Tibial nerve (tissue), 4 donors: Measurements from ENCODE around the gene NOTCH1. TPM values are rescaled to one million over a fixed set of nuclear protein-coding genes. Genes with fewer than 3 reads are reported as not detected.

ENCODE experiments used
- DNase-seq, 2 donors: peaks; one replicate each; pipeline ENCODE4 v3.0.0-alpha.2; 2019; ENCODE audit warnings: low spot score in 2 of 2
- H3K27ac ChIP-seq, 4 donors: fragments of 200-600 bp; sonication (generic) in 3 of 4; one replicate each; pipeline ENCODE4 v1.5.1; 2017 to 2019; ENCODE audit warnings: mild to moderate bottlenecking in 1 of 4
- H3K27me3 ChIP-seq, 2 donors: fragments of 200-600 bp; sonication (generic) in 1 of 2; one replicate each; pipeline versions ENCODE4 v1.5.1 to v1.6.0; 2017 to 2019
- H3K36me3 ChIP-seq, 3 donors: fragments of 200-600 bp; sonication (generic); one replicate each; pipeline ENCODE4 v1.5.1; 2018 to 2019
- H3K4me1 ChIP-seq, 4 donors: fragments of 200-600 bp; sonication (generic) in 3 of 4; one replicate each; pipeline ENCODE4 v1.5.1; 2017 to 2019
- H3K4me3 ChIP-seq, 4 donors: fragments of 200-600 bp; sonication (generic) in 3 of 4; one replicate each; pipeline ENCODE4 v1.5.1; 2017 to 2019; ENCODE audit warnings: mild to moderate bottlenecking in 1 of 4, moderate library complexity in 1 of 4
- H3K9me3 ChIP-seq, 4 donors: fragments of 200-600 bp; sonication (generic) in 3 of 4; one replicate each; pipeline ENCODE4 v1.5.1; 2017 to 2019
- CTCF ChIP-seq, 5 experiments: fragments of 200-600 bp in 3 of 5; fragments of 450-650 bp in 2 of 5; sonication (generic) in 3 of 5; IDR thresholded peaks; one replicate each; pipeline ENCODE4 v1.5.1; 2016 to 2019; ENCODE audit warnings: antibody characterized with exemption in 5 of 5, mild to moderate bottlenecking in 3 of 5, moderate library complexity in 2 of 5
- EP300 ChIP-seq, 2 donors: sonication (generic); formaldehyde crosslinking; IDR thresholded peaks; one replicate each; pipeline ENCODE4 v1.6.1; 2017; ENCODE audit warnings: antibody characterized with exemption in 2 of 2, mild to moderate bottlenecking in 1 of 2
- POLR2A ChIP-seq, 2 donors: fragments of 450-650 bp; IDR thresholded peaks; one replicate each; pipeline ENCODE4 v1.6.1; 2017; ENCODE audit warnings: antibody characterized with exemption in 2 of 2, mild to moderate bottlenecking in 2 of 2, moderate library complexity in 2 of 2
- WGBS, 2 donors: methylation state at CpG; one replicate each; pipeline ENCODE4 v1.1.5; 2018; 5-methylcytosine and 5-hydroxymethylcytosine counted together
- total RNA-seq, 4 donors: library from RNA; depleted of rRNA; stranded (reverse); fragments of >200 nt; gene quantifications; one replicate each; pipeline ENCODE4 v1.1.0, GENCODE V29; 2016

NOTCH1 gene
- total RNA-seq, 4 donors from 2014 or later, result 29.3 to 65.4 (median 41.5) TPM

- DNase-seq, result no peak
Measured at GRCh38 chr9:136522314-136523237, 23.3 kb downstream of the NOTCH1 start.

GRCh38 chr9:136521537-136521936, 24.3 kb downstream of the NOTCH1 start:
- Histone ChIP-seq H3K27ac (peak overlapping the region in 2 of 4 donors; percentile 41 to 64), H3K36me3 (peaks cover 12 to 68% (median 15%) of the 10 kb centered on the region in 3 donors), H3K4me1 (peaks cover 0 to 85% (median 46%) of the 10 kb centered on the region in 4 donors), H3K4me3 (no peak overlapping the region), H3K27me3 (no peaks in the 10 kb centered on the region), H3K9me3 (no peaks in the 10 kb centered on the region)
- no peak for DNase-seq
- TF ChIP-seq POLR2A (IDR thresholded peaks at IDR 0.05) (no peak), CTCF (IDR thresholded peaks at IDR 0.05) (no peak), EP300 (IDR thresholded peaks at IDR 0.05) (peak in 1 of 2 donors; percentile 7)
- 58 to 72% methylated on average over 9 to 10 of the region's 10 CpGs for WGBS, 2 donors

More at GRCh38 chr9:136522314-136523237, 23.3 kb downstream of the NOTCH1 start:
- Histone ChIP-seq H3K4me1 (peaks cover 0 to 85% (median 49%) of the 10 kb centered on the region in 4 donors), H3K27ac (peak overlapping the region in 3 of 4 donors; percentile 45 to 86 (median 53)), H3K4me3 (no peak overlapping the region), H3K9me3 (no peaks in the 10 kb centered on the region), H3K36me3 (peaks cover 10 to 58% (median 14%) of the 10 kb centered on the region in 3 donors), H3K27me3 (no peaks in the 10 kb centered on the region)
- TF ChIP-seq POLR2A (IDR thresholded peaks at IDR 0.05) (no peak), CTCF (IDR thresholded peaks at IDR 0.05) (no peak), EP300 (IDR thresholded peaks at IDR 0.05) (no peak)
- 84 to 85% methylated on average over 49 to 54 of the region's 59 CpGs for WGBS, 2 donors

GRCh38 chr9:136520053-136520540, 25.8 kb downstream of the NOTCH1 start:
- H3K36me3 ChIP-seq, result peaks cover 14 to 83% (median 20%) of the 10 kb centered on the region in 3 donors
- DNase-seq, result no peak
- TF ChIP-seq POLR2A (IDR thresholded peaks at IDR 0.05) (no peak), CTCF (IDR thresholded peaks at IDR 0.05) (no peak), EP300 (IDR thresholded peaks at IDR 0.05) (no peak)
- no peaks in the 10 kb centered on the region for H3K9me3 ChIP-seq
- H3K4me1 ChIP-seq, result peaks cover 0 to 83% (median 37%) of the 10 kb centered on the region in 4 donors
- peak overlapping the region in 3 of 4 donors; percentile 17 to 64 (median 41) for H3K27ac ChIP-seq
- no peaks in the 10 kb centered on the region for H3K27me3 ChIP-seq
- 81 to 83% methylated on average over 17 to 20 of the region's 20 CpGs for WGBS, 2 donors
- H3K4me3 ChIP-seq, result no peak overlapping the region

GRCh38 chr9:136519263-136520052, 26.4 kb downstream of the NOTCH1 start:
- DNase-seq, result no peak
- H3K36me3 ChIP-seq, result peaks cover 17 to 89% (median 25%) of the 10 kb centered on the region in 3 donors
- no peaks in the 10 kb centered on the region for H3K9me3 ChIP-seq
- 87 to 89% methylated on average over 30 to 31 of the region's 32 CpGs for WGBS, 2 donors
- H3K4me3 ChIP-seq, result no peak overlapping the region
- H3K27ac ChIP-seq, result peak overlapping the region in 3 of 4 donors; percentile 17 to 64 (median 41)
- H3K27me3 ChIP-seq, result no peaks in the 10 kb centered on the region
- TF ChIP-seq CTCF (IDR thresholded peaks at IDR 0.05) (no peak), EP300 (IDR thresholded peaks at IDR 0.05) (no peak), POLR2A (IDR thresholded peaks at IDR 0.05) (no peak)
- peaks cover 0 to 77% (median 34%) of the 10 kb centered on the region in 4 donors for H3K4me1 ChIP-seq
